GM23338 (cell line): ENCODE results near the gene MLLT10. TPM values are rescaled to one million over a fixed set of nuclear protein-coding genes. Genes with fewer than 3 reads are reported as not detected.

Experiments
- ATAC-seq: fragments of 200-7000 bp; cut with Tn5 transposase; 3 replicates; pipeline ENCODE4 v1.9.1; 2020
- DNase-seq: peaks from one replicate; pipeline ENCODE4 v3.0.0-alpha.2; 2015; ENCODE audit warnings: low spot score
- H2AFZ ChIP-seq: fragments of 200-600 bp; sonication (generic); 2 replicates; pipeline ENCODE4 v1.8.0; 2016; ENCODE audit warnings: antibody characterized with exemption, mild to moderate bottlenecking, moderate library complexity
- H3F3A ChIP-seq: fragments of 200-600 bp; sonication (generic); replicated peaks from 2 replicates; pipeline ENCODE4 v1.8.0; 2017; ENCODE audit warnings: antibody characterized with exemption, mixed run types, low read depth
- H3K27ac ChIP-seq: fragments of 200-600 bp; sonication (generic); 2 replicates; pipeline ENCODE4 v1.6.1; 2016; ENCODE audit warnings: low read depth
- H3K27me3 ChIP-seq: fragments of 200-600 bp; sonication (generic); 2 replicates; pipeline ENCODE4 v1.8.0; 2016; ENCODE audit warnings: mild to moderate bottlenecking, mixed run types, moderate library complexity; ENCODE audit not compliant: insufficient read depth
- H3K36me3 ChIP-seq: fragments of 200-600 bp; sonication (generic); 2 replicates; pipeline ENCODE4 v1.8.0; 2016; ENCODE audit warnings: mild to moderate bottlenecking; ENCODE audit not compliant: insufficient read depth
- H3K4me1 ChIP-seq: fragments of 200-600 bp; sonication (generic); 2 replicates; pipeline ENCODE4 v1.8.0; 2016; ENCODE audit warnings: mild to moderate bottlenecking, moderate library complexity; ENCODE audit not compliant: insufficient read depth
- H3K4me2 ChIP-seq: fragments of 200-600 bp; sonication (generic); 2 replicates; pipeline ENCODE4 v1.7.1; 2017; ENCODE audit warnings: mixed run types
- H3K4me3 ChIP-seq: fragments of 200-600 bp; sonication (generic); 2 replicates; pipeline ENCODE4 v1.6.1; 2016; ENCODE audit warnings: mixed run types
- H3K79me2 ChIP-seq: fragments of 200-600 bp; sonication (generic); replicated peaks from 2 replicates; pipeline ENCODE4 v1.8.0; 2017; ENCODE audit warnings: mild to moderate bottlenecking; ENCODE audit not compliant: insufficient read depth
- H3K9me2 ChIP-seq: fragments of 200-600 bp; sonication (generic); 2 replicates; pipeline ENCODE4 v1.8.0; 2017; ENCODE audit not compliant: insufficient read depth
- H4K20me1 ChIP-seq: fragments of 200-600 bp; sonication (generic); replicated peaks from 2 replicates; pipeline ENCODE4 v1.8.0; 2017; ENCODE audit warnings: mild to moderate bottlenecking; ENCODE audit not compliant: insufficient read depth
- H3K27ac Mint-ChIP-seq: 2 replicates; pipeline ENCODE4 v1.8.0; 2020; ENCODE audit warnings: inconsistent platforms, mild to moderate bottlenecking, moderate library complexity, mixed read lengths
- H3K27me3 Mint-ChIP-seq: 3 replicates; pipeline ENCODE4 v1.8.0; 2022; ENCODE audit warnings: low read depth, mild to moderate bottlenecking, moderate library complexity, mixed read lengths, inconsistent platforms; ENCODE audit not compliant: insufficient read depth, poor library complexity
- H3K36me3 Mint-ChIP-seq: 3 replicates; pipeline ENCODE4 v1.8.0; 2021; ENCODE audit warnings: low read depth, mild to moderate bottlenecking, inconsistent platforms, moderate library complexity, mixed read lengths
- H3K4me1 Mint-ChIP-seq: 3 replicates; pipeline ENCODE4 v1.8.0; 2020; ENCODE audit warnings: mild to moderate bottlenecking, inconsistent platforms, mixed read lengths
- H3K4me3 Mint-ChIP-seq: 3 replicates; pipeline ENCODE4 v1.8.0; 2021; ENCODE audit warnings: moderate library complexity, mild to moderate bottlenecking, inconsistent platforms, mixed read lengths
- H3K9me3 Mint-ChIP-seq: 3 replicates; pipeline ENCODE4 v1.8.0; 2020; ENCODE audit warnings: moderate library complexity, mild to moderate bottlenecking, inconsistent platforms, mixed read lengths
- CREB1 ChIP-seq: fragments of 250-450 bp; sonication (Bioruptor Pico); IDR thresholded peaks from 2 replicates; pipeline ENCODE4 v1.5.0; 2020; ENCODE audit warnings: low read depth, mild to moderate bottlenecking, moderate library complexity
- EZH2 ChIP-seq: fragments of 200-600 bp; sonication (generic); IDR thresholded peaks from one replicate; pipeline ENCODE4 v1.8.0; 2017; ENCODE audit warnings: antibody characterized with exemption, mild to moderate bottlenecking, low read depth; ENCODE audit not compliant: unreplicated experiment
- JUNB ChIP-seq: IDR thresholded peaks from one replicate; pipeline ENCODE4 v1.6.1; 2016; ENCODE audit warnings: antibody characterized with exemption; ENCODE audit not compliant: unreplicated experiment
- NANOG ChIP-seq: IDR thresholded peaks from 2 replicates; pipeline ENCODE4 v1.6.1; 2016; ENCODE audit warnings: antibody characterized with exemption, borderline replicate concordance
- POLR2AphosphoS5 ChIP-seq: IDR thresholded peaks from 2 replicates; pipeline ENCODE4 v1.6.1; 2016; ENCODE audit warnings: antibody characterized with exemption, low read depth
- ZNF114 ChIP-seq: fragments of 250-450 bp; sonication (Bioruptor Pico); IDR thresholded peaks from 2 replicates; pipeline ENCODE4 v1.5.0; 2020; ENCODE audit warnings: mild to moderate bottlenecking, moderate library complexity
- ZNF462 ChIP-seq: fragments of 250-450 bp; sonication (Bioruptor Pico); IDR thresholded peaks from 2 replicates; pipeline ENCODE4 v1.5.0; 2020; ENCODE audit warnings: mild to moderate bottlenecking, moderate library complexity
- polyA plus RNA-seq: library from polyadenylated mRNA; unstranded; fragments of >200 nt; fragmentation: Nextera tagmentation; extraction: Ambion mirVana; gene quantifications from 2 replicates; pipeline ENCODE4 v1.2.1, GENCODE V29; 2016
- total RNA-seq: library from RNA; depleted of rRNA; stranded (reverse); fragments of >200 nt; shearing (Covaris generic); gene quantifications from 2 replicates; pipeline ENCODE4 v1.2.3, GENCODE V29; 2014
- TF ChIP-seq, protein P1 (sequence below): IDR thresholded peaks from 2 replicates; pipeline ENCODE4 v1.6.1; 2016; ENCODE audit warnings: antibody characterized with exemption
- TF ChIP-seq, protein P2 (sequence below): IDR thresholded peaks from one replicate; pipeline ENCODE4 v1.6.1; 2018; ENCODE audit warnings: antibody characterized with exemption; ENCODE audit not compliant: unreplicated experiment

The MLLT10 gene
- total and polyA plus RNA-seq, 2 experiments from 2014 or later, result 28.8 to 55.4 TPM

GRCh38 chr10:21688870-21689269 lies 154.8 kb downstream of the MLLT10 start:
- Histone ChIP-seq H3K79me2 (0 out of 2 replicates have a peak, but pooled peaks cover 3% of the 10 kb centered on the region), H3K9me2 (no peaks in the 10 kb centered on the region), H3K4me2 (no peak overlapping the region), H3F3A (no peaks in the 10 kb centered on the region), H3K4me1 (peaks cover 5% of the 10 kb centered on the region; the same call in 1 of the 2 replicates), H3K4me3 (no peak overlapping the region), H3K36me3 (no peaks in the 10 kb centered on the region), H4K20me1 (no peaks in the 10 kb centered on the region; the same call in 1 of the 2 replicates), H2AFZ (no peak overlapping the region), H3K27ac (no peak overlapping the region), H3K27me3 (no peaks in the 10 kb centered on the region)
- 0 out of 3 replicates have a peak, but pooled peaks cover 2% of the 10 kb centered on the region for H3K36me3 Mint-ChIP-seq
- no peak overlapping the region for H3K4me3 Mint-ChIP-seq
- DNase-seq (no peak), ATAC-seq (no peak)
- TF ChIP-seq ZNF114 (CRISPR knock-in tag) (no peak), NANOG (no peak), POLR2AphosphoS5 (no peak)
- TF ChIP-seq, protein P1, sequence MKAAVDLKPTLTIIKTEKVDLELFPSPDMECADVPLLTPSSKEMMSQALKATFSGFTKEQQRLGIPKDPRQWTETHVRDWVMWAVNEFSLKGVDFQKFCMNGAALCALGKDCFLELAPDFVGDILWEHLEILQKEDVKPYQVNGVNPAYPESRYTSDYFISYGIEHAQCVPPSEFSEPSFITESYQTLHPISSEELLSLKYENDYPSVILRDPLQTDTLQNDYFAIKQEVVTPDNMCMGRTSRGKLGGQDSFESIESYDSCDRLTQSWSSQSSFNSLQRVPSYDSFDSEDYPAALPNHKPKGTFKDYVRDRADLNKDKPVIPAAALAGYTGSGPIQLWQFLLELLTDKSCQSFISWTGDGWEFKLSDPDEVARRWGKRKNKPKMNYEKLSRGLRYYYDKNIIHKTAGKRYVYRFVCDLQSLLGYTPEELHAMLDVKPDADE, result no peak
- no peak overlapping the region for H3K27ac Mint-ChIP-seq
- no peaks in the 10 kb centered on the region for H3K9me3 Mint-ChIP-seq
- H3K4me1 Mint-ChIP-seq, result peaks cover 21% of the 10 kb centered on the region
- no peaks in the 10 kb centered on the region for H3K27me3 Mint-ChIP-seq

DNA sequence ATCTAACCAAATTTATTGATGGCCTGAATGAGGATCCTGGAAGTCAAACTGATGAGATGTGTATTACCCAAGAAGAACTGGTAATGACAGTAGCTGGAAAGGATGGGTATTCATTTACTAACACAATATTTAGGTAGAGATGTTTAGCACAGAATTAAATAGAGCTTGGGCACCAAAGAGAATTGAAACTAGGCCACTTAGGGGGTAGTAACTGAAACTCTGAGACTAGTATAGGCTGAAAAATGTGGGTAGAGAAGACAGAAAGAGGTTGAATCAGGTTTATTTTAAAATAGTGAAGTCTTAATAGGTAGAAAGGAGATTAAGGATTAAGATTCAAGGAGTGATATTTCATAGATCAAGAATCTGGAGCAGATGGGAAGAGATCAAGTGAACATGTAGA lies 155.8 kb downstream of the MLLT10 start:
- H3K9me2 ChIP-seq, result no peaks in the 10 kb centered on the region
- ATAC-seq (no peak), DNase-seq (no peak)
- H4K20me1 ChIP-seq, result no peaks in the 10 kb centered on the region; the same call in 1 of the 2 replicates
- H3K27ac ChIP-seq, result no peak overlapping the region
- no peaks in the 10 kb centered on the region for H3K36me3 ChIP-seq
- no peaks in the 10 kb centered on the region for H3K9me3 Mint-ChIP-seq
- no peaks in the 10 kb centered on the region for H3K27me3 Mint-ChIP-seq
- no peak for TF ChIP-seq POLR2AphosphoS5
- no peak for TF ChIP-seq EZH2
- TF ChIP-seq, protein P1, result no peak
- TF ChIP-seq JUNB, result no peak
- no peak for TF ChIP-seq CREB1 (CRISPR knock-in tag)
- TF ChIP-seq, protein P2, sequence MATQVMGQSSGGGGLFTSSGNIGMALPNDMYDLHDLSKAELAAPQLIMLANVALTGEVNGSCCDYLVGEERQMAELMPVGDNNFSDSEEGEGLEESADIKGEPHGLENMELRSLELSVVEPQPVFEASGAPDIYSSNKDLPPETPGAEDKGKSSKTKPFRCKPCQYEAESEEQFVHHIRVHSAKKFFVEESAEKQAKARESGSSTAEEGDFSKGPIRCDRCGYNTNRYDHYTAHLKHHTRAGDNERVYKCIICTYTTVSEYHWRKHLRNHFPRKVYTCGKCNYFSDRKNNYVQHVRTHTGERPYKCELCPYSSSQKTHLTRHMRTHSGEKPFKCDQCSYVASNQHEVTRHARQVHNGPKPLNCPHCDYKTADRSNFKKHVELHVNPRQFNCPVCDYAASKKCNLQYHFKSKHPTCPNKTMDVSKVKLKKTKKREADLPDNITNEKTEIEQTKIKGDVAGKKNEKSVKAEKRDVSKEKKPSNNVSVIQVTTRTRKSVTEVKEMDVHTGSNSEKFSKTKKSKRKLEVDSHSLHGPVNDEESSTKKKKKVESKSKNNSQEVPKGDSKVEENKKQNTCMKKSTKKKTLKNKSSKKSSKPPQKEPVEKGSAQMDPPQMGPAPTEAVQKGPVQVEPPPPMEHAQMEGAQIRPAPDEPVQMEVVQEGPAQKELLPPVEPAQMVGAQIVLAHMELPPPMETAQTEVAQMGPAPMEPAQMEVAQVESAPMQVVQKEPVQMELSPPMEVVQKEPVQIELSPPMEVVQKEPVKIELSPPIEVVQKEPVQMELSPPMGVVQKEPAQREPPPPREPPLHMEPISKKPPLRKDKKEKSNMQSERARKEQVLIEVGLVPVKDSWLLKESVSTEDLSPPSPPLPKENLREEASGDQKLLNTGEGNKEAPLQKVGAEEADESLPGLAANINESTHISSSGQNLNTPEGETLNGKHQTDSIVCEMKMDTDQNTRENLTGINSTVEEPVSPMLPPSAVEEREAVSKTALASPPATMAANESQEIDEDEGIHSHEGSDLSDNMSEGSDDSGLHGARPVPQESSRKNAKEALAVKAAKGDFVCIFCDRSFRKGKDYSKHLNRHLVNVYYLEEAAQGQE, result no peak
- no peak for TF ChIP-seq ZNF462 (CRISPR knock-in tag)
- H2AFZ ChIP-seq, result no peak overlapping the region
- peaks cover 5% of the 10 kb centered on the region; the same call in 1 of the 2 replicates for H3K4me1 ChIP-seq
- peaks cover 24% of the 10 kb centered on the region for H3K4me1 Mint-ChIP-seq
- no peak overlapping the region for H3K4me2 ChIP-seq
- no peaks in the 10 kb centered on the region for H3K27me3 ChIP-seq
- H3K4me3 ChIP-seq, result no peak overlapping the region
- H3K4me3 Mint-ChIP-seq, result no peak overlapping the region
- H3F3A ChIP-seq, result no peaks in the 10 kb centered on the region
- peak overlapping the region; percentile 12; the same call in 1 of the 2 replicates for H3K27ac Mint-ChIP-seq
- H3K79me2 ChIP-seq, result 0 out of 2 replicates have a peak, but pooled peaks cover 7% of the 10 kb centered on the region
- H3K36me3 Mint-ChIP-seq, result no peaks in the 10 kb centered on the region
